Fibroblast of skin of left biceps (primary cell): ENCODE results near the gene UBL7.

Source experiments
- DNase-seq, 2 experiments: peaks; one replicate each; pipeline ENCODE4 v3.0.0-alpha.2; 2013; ENCODE audit warnings: low read depth in 2 of 2

The UBL7 gene

DNA sequence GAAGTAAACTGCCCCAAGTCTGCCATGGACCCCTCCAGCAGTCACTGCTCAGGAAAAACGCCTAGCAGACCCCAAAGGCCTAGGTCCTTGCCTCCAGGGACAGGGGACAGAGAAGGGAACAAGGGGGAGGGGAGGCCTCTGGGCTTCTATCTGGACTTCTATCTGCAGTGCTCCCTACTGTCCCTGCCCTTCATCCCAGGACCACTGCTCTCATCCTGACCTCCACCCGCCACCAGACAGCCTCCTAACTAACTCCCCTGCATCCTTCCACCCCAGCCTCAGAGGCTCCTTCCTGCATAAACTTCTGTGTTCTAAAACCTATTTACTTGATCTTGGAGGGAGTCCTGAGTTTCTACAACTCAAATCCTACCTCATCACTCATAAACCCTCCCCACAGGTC is 52.6 kb downstream of the UBL7 start:
- DNase-seq, result no peak

DNA sequence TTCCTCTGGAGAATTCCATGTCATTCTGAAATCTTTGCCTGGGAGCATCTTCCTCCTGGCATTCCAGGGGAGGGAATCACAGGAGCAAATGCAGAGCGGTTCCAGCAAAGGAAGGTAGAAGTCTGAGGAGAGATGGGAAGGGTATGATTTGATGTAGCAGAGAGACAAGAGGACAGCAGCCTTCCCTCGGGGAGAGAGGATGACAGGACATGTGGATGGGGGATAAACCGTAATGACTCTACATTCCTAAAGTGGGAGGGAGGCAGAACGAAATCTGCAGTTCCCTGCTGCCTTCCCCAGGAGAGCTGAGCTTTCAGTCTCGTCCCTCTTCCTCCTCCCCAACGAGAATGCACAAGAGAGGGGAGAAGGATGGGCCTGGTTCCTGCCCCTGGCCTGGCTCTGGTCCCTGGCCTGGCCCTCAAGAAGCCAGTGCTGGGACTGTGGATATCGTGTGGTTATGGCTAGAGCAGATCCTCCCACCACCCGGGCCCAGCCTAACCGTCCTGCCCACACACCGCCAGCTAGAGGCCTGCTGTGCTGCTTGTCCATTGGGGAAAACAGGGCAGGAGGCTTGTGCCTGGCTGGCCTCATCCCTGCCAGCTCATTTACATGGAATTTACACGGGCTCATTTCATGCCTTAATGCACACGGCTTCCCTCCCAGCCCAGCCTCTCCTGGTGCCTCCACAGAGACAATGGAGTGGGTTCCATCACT is 53.8 kb downstream of the UBL7 start:
- DNase-seq, result peak; percentile 61 to 70

DNA sequence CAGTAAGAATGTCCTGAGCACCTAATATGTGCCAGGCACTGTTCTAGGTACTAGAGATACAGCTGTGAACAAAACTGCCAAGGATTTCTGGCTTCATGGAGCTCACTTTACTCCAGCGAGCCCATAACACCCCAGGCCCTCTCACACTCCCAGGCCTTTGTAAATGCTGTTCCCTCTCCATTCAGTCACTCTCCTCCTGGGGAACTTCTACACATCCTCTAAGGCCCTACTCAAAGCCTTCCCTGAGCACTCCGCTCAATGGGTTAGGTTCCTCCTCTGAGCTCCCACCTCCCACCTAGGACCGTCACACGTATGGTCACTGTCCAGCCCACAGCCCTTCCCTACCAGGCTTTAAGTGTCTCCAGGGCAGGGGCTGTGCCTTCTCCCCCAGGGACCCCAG is 54.4 kb downstream of the UBL7 start:
- no peak for DNase-seq

DNA sequence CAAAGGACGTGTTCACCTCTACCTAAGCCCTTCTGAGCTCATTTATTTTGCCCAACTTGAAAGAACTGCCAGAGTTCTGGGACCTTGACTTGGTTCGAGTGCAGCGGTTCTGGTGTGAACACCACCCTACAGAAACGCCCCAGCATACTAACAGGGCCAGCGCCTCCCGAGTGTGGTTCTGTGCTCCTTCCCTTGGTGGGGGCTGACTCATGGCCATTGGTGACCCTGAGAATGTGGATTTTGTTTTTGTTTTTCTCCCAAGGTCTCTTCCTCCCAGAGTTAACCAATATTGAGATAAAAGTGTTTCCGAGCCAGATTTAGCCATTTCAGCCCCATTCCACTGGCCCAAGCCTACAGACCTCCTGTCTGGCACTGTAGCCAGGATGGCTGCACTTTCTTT is 55.1 kb downstream of the UBL7 start:
- DNase-seq, result no peak

DNA sequence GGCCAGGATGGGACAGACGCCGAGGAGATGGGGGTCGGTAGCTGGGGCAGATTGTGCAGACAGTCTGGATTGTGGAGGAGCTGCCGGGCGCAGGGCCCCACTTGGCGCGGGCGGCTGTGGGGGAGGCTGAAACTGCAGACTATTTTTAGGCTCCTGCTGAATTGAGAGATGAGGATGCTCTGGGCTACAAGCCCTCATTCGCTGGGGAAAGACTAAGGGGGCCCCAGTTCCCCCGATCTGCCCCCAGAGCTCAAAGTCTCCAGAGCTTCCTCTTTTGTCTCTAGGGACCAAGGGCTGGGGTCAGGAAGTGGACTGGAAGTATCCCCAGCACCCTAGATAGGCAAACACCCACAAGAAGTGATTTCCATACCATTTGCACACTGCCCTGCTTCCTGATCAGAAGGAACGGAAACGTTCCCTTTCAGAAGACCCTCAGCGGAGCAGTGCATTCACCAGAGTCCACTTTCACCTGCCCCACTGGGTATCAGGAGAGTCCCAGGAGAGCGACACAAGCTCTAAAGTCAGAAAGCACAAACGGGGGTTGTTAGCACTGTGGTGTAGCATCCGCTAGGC is 56.9 kb downstream of the UBL7 start:
- no peak for DNase-seq

DNA sequence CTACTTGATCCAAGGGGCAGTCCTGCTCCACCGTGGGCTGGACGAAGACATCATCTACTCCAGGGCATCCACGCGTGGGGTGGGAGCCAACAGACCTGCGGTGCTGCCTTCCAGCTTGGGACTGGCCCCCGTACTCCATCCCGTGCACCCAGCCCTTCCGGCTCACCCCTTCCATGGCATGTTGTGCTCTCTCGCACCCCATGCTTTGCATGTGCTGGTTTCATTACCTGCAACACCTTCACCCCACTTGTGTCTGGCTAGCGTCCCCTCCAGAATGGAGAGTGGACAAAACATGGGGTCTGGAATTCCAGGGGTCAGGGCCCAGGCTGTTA is 57.4 kb downstream of the UBL7 start:
- DNase-seq, result no peak

DNA sequence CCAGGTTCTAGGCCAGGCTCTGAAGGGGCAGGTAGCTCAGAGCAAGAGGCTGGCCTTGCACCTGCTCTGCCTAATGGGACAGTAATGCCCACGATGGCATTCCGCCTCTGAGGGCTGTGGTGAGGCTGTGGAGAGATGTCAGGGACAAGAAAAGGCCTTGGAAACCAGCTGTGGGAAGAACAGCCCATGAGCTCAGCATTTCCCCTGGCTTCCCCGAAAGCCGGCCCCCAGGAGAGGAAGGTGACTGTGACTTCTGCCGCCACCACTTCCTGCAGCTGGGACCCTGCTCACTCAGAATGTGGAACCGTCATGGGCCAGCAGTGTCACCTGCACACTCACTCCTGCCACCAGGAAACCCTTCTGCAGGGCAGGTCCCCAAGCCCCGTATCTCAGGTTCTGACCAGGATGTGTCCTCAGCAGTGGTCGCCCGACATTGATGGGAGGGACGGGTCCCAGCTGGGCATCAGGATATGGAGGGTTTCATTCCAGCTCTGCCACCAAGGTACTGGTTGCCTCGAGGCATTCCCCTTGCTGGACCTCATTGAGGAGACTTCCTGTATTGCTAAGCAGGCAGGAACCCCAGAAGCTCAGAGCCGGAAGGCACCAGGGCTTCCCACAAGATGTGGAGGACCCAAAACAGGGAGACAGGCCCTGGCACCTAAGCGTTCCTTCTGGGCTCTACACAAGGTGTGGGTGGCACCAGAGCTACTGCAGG is 57.9 kb downstream of the UBL7 start:
- no peak for DNase-seq

DNA sequence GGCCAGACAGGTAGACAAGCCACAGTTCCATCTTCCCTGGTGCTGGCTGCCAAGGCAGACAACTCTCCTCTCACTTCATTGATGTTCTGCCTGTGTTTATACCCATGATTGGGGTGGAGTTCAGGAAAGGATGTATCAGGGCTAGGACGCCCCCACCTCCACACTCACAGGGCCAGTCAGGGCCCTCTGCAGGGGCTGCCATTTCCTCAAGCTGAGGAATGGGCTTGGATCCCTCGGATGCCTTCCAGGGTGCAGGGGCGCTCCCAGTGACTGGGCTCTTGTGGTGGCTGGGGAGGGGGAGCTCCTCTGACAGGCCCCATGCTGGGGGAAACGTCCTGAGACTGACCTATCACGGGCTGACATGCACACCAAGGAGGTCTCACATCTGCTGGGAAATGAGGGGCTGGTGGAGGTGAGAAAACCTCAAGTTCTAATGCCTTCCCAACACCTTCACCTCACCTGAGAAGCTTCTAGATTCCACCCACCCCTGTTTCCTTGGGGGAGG is 58.6 kb downstream of the UBL7 start:
- DNase-seq, result no peak

DNA sequence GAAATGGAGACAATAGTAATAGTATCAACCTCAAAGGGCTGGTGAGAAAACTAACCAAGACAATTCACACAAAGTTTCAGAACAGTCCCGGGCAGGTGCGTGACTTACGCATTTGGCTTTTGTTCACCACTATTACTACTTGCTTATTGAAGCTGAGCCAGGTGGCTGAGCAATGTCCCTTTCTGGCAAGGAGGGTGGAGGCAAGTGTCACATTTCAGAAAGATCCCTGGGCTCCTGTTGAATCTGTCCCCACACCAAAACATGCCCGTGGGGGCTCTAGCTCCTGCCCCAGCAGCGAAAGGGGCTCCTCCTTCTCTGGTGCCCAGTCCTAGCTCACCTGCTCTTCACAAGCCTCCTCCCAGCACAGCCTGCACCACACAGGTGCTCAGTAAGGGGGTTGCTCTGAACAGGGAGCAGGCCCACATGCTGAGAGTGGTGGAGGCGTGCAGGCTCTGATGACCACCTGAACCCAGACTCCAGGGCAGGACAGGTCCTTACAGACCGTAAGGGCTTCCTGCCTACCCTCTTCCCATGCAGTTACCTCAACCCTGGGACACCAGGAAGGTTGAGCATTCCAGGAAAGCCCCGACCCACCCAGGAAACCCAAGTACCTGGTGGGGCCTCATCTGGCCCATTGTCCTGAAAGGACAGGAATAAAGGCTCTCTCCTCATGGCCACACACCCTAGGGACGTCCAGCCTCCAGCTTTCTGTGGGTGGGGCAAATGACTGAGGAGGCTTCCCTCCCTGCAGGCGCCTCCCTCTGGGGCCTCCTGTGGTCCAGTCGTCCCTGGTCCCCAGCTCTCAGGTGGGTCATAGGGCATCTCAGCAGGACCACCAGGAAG is 59.8 kb downstream of the UBL7 start:
- no peak for DNase-seq

DNA sequence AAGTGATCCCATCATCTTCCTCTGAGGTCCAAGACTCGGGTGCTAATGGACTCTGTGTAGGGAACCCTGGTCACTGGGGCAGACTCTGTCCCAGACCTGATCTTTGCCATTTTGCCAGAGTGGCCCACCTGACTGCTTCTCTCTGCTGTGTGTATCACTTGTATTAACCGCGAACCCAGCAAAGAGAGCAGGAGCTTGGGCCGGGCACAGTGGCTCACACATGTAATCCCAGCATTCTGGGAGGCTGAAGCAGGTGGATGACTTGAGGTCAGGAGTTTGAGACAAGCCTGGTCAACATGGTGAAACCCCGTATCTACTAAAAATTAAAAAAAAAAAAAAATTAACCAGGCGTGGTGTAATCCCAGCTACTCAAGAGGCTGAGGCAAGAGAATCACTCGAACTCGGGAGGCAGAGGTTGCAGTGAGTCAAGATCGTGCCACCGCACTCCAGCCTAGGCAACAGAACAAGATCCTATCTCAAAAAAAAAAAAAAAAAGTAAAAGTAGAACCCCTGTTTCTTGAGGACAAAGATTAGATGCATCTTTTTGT is 60.6 kb downstream of the UBL7 start:
- DNase-seq, result no peak

DNA sequence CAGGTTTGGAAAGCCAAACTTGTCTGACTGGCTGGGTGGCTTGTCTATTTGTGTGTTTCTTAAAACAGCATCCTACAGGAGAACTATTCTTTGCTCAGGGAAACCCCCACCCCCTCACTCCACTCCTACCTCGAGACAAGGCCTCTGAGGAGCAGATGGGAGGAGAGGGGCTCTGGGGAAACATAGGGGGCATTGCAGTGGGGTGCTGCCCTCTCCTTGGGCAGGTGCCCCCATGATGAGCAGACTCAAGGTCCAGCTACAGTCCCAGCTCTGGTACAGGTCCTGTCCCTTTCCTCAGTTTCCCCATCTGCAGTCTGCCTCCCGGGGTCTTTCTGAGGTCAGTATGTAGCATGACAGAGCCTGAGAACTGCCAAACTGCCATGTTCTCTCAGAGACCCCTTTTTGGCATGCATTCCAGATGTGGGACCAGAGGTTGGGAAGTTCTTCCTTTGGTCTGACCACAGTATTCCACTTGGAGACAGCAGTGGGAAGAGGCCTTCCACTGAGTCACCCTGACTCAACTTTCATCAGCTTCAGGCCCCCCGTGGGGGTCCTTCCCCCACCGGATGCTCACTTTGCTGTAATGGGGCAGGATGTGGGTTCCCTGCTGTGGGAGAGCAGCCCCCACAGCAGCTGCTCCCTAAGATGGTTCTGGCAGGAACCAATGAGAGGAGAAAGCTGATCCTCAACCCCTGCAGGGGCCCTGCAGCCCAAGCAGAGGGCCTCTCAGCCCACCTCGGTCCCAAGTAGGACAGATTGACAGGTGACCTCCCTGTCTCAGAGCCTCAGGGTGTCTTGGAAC is 61.2 kb downstream of the UBL7 start:
- DNase-seq, result peak; percentile 63 to 64

DNA sequence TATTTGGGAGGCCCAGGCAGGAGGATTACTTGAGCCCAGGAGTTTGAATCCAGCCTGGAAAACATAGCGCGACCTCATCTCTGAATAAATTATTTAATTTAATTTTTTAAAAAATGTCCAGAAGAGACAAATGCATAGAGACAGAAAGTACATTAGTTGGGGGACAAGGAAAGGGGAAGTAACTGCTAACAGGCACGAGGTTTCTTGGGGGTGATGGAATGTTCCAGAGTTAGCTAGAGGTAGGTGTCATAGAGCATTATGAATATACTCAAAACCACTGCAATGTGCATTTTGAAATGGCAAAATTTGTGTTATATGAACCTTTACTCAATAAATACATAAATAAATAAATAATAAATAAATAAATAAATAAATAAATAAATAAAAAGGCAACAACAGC is 61.9 kb downstream of the UBL7 start:
- no peak for DNase-seq

DNA sequence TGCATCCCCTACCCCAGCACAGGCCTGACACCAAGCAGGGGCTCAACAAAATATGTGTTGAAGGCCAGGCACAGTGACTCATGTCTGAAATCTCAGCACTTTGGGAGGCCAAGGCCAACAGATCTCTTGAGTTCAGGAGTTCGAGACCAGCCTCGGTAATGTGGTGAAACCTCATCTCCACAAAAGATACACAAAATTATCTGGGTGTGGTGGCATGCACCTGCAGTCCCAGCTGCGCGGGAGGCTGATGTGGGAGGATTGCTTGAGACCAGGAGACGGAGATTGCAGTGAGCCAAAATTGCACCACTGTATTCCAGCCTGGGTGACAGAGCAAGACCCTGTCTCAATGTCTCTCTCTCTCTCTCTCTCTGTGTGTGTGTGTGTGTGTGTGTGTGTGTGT is 62.8 kb downstream of the UBL7 start:
- no peak for DNase-seq

DNA sequence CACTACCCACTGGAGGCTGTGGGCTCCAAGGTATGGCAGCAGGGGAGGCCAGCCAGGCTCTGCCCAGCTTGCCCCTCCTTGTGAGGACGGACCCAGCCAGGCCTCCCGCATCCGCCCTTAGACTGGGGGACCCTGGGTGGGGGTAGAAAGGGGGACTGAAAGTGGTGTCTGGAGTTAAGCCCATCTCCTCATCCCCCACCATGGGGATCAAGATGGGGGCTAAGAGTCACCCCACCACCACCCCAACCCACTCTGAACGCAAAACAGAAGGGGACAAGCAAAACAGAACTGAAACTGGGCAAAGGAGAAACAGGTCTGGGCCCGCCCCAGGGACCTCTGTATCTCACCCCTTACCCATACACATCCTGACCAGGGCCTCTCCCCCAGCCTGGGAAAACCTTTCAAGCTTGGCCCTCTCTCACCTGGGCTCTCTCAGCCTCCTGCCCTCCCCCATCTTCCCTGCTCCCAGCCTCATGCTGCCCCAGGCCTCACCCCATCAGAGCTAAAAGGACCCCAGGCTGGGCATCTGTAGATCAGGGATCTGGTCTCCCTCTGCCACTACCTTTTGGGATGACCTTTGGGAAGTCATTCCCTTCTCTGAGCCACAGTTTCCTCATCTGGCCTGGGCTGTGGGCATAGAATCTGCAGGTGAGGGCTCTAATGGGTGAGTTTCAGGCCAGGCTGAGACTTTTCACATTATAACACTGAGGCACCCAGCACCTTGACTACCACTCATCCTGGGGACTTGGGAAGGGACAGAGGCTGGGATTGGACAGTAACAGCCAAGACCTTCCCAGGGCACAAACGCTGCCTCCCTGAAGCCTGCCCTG is 63.5 kb downstream of the UBL7 start:
- DNase-seq, result no peak

DNA sequence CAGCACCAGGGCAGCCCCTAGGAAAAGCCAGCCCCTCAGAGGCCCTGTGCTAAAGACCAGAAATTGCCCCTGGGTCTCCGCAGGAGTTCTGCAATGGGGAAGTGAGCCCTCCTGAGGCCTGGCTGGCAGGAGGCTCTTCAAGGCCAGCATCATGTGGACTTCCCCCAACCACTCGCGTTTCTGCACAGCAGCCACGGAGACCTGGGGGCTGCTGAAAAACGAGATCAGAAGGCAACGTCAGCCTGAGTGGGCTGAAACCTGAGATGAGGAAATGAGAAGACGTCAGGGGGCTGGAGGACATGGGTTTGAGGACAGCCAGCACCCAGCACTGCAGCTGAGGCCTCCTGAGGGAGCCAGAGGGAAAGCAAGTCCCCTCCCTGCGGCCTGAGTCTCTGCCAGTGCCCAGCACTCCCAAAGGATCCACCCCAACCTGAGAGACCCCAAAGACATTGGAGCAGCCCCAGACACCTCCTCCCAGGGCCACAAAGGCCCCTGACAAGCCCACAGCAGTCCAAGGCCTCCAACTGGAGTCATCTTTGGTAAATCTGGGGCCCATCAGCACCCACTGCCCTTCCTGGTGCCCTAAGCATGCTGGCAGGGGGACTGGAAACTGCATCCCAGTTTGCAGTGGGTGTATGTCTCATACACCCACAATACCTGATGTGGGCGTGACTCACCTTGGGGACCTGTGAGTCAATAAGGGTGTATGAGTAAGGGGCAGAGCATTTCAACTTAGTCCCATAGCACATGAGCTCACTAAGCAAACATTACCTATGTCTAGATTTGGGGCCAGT is 64.3 kb downstream of the UBL7 start:
- no peak for DNase-seq

DNA sequence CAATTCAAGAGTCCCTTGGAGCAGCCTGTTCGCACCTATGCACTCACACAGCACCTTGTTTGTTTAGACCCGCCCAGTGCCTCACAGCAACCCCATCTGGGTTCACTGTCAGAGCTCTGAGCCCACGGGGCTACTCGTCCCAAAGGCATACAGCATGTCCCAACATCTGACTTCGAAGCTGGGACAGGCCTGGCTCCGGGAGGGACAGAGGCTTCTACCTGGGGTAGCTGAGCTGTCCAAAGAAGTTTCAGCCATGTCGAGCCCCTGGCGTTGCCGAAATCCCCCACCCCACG is 64.9 kb downstream of the UBL7 start:
- no peak for DNase-seq
